K562 (cell line): ENCODE data around the gene SEC61A1. TPM values are rescaled to one million over a fixed set of nuclear protein-coding genes. Genes with fewer than 3 reads are reported as not detected.

Source experiments
- CBFB ChIP-seq: sonication (generic); formaldehyde crosslinking; IDR thresholded peaks from 2 replicates; pipeline ENCODE4 v1.4.0; 2020; ENCODE audit warnings: mild to moderate bottlenecking, missing genetic modification reagents
- CEBPZ ChIP-seq: fragments of 150-350 bp; IDR thresholded peaks from 2 replicates; pipeline ENCODE4 v1.6.1; 2014; ENCODE audit warnings: low read depth, mild to moderate bottlenecking, low read length, borderline replicate concordance
- CHD4 ChIP-seq: fragments of 200-600 bp; sonication (generic); IDR thresholded peaks from 3 replicates; pipeline ENCODE4 v1.6.1; 2012; ENCODE audit warnings: low read depth, mild to moderate bottlenecking, mixed read lengths, low read length, inconsistent platforms; ENCODE audit not compliant: insufficient read depth, insufficient replicate concordance, poor library complexity, severe bottlenecking
- DMBX1 ChIP-seq: fragments of 250-450 bp; sonication (Bioruptor Pico); IDR thresholded peaks from 2 replicates; pipeline ENCODE4 v1.8.0; 2022; ENCODE audit warnings: inconsistent platforms, mild to moderate bottlenecking, moderate library complexity, borderline replicate concordance
- FOXA1 ChIP-seq: fragments of 450-650 bp; IDR thresholded peaks from 2 replicates; pipeline ENCODE4 v1.6.1; 2016; ENCODE audit warnings: mild to moderate bottlenecking, borderline replicate concordance
- HDAC2 ChIP-seq: fragments of 450-650 bp; IDR thresholded peaks from 2 replicates; pipeline ENCODE4 v1.6.1; 2016; ENCODE audit warnings: mild to moderate bottlenecking
- HDAC8 ChIP-seq: fragments of 450-650 bp; IDR thresholded peaks from 2 replicates; pipeline ENCODE4 v1.6.1; 2016; ENCODE audit warnings: mild to moderate bottlenecking, missing genetic modification characterization, moderate library complexity, missing compliant biosample characterization
- LCOR ChIP-seq: sonication (generic); formaldehyde crosslinking; IDR thresholded peaks from 2 replicates; pipeline ENCODE4 v1.8.0; 2022; ENCODE audit warnings: mild to moderate bottlenecking, missing genetic modification reagents
- MCM3 ChIP-seq: fragments of 450-650 bp; IDR thresholded peaks from 2 replicates; pipeline ENCODE4 v1.6.1; 2016
- NR2C2 ChIP-seq, 2 experiments: fragments of 200-800 bp in 1 of 2; sonication (Bioruptor generic) in 1 of 2; sonication (generic) in 1 of 2; formaldehyde crosslinking in 1 of 2; IDR thresholded peaks; 2 replicates each; pipeline versions ENCODE4 v1.6.1 to v1.8.0; 2016 to 2022; ENCODE audit warnings: mild to moderate bottlenecking in 1 of 2, missing compliant biosample characterization in 1 of 2, missing genetic modification characterization in 1 of 2, missing genetic modification reagents in 1 of 2
- POLR2AphosphoS5 ChIP-seq: IDR thresholded peaks from 2 replicates; pipeline ENCODE4 v1.6.1; 2011; ENCODE audit warnings: mild to moderate bottlenecking, low read depth, low read length, moderate library complexity; ENCODE audit not compliant: control insufficient read depth, insufficient read depth
- SETDB1 ChIP-seq: IDR thresholded peaks from one replicate; pipeline ENCODE4 v1.6.1; 2012; ENCODE audit warnings: low read length, control low read depth, inconsistent platforms
- SREBF1 ChIP-seq: fragments of 150-350 bp; IDR thresholded peaks from 2 replicates; pipeline ENCODE4 v1.6.1; 2014; ENCODE audit warnings: antibody characterized with exemption, low read depth, low read length, borderline replicate concordance
- TCFL5 ChIP-seq: fragments of 250-450 bp; sonication (Bioruptor Pico); conservative IDR thresholded peaks from 2 replicates; pipeline ENCODE4 v1.6.1; 2021; ENCODE audit warnings: mild to moderate bottlenecking, moderate library complexity, matching md5 sums
- U2AF2 ChIP-seq: fragments of 200-400 bp; formaldehyde crosslinking; optimal IDR thresholded peaks from 2 replicates; pipeline ENCODE3; 2017; ENCODE audit warnings: low read depth, mild to moderate bottlenecking, low read length
- YBX1 ChIP-seq: fragments of 450-650 bp; IDR thresholded peaks from 2 replicates; pipeline ENCODE4 v1.7.1; 2016; ENCODE audit warnings: mild to moderate bottlenecking
- ZNF263 ChIP-seq: sonication (generic); formaldehyde crosslinking; IDR thresholded peaks from 2 replicates; pipeline ENCODE4 v1.8.0; 2022; ENCODE audit warnings: mild to moderate bottlenecking, missing genetic modification reagents, borderline replicate concordance
- ZNF384 ChIP-seq: IDR thresholded peaks from 2 replicates; pipeline ENCODE4 v1.6.1; 2012; ENCODE audit warnings: low read depth, low read length, improper control_type of control experiment
- ZNF785 ChIP-seq: fragments of 250-450 bp; sonication (Bioruptor Pico); IDR thresholded peaks from 2 replicates; pipeline ENCODE4 v1.4.0; 2020; ENCODE audit warnings: mild to moderate bottlenecking
- ZSCAN32 ChIP-seq: fragments of 450-650 bp; formaldehyde crosslinking; IDR thresholded peaks from 2 replicates; pipeline ENCODE4 v1.4.0; 2020; ENCODE audit warnings: mild to moderate bottlenecking, moderate library complexity
- polyA plus RNA-seq, 8 experiments: library from polyadenylated mRNA; depleted of rRNA in 4 of 8; stranded (reverse) in 5 of 8; unstranded in 3 of 8; fragments of >200 nt; fragmentation: Nextera tagmentation in 2 of 8; fragmentation: Illumina TruSeq in 1 of 8; extraction: Ambion mirVana in 2 of 8; extraction: Trizol in 1 of 8; gene quantifications; 2 replicates each; pipeline versions ENCODE4 v1.2.1 to v1.2.3, GENCODE V29; 2011 to 2014; ENCODE audit warnings: inconsistent platforms in 1 of 8, missing spikeins in 1 of 8
- total RNA-seq, 7 experiments: library from RNA; depleted of rRNA in 6 of 7; stranded (reverse); fragments of >200 nt in 6 of 7; fragmentation: Illumina TruSeq in 2 of 7; extraction: Trizol in 2 of 7; gene quantifications; 2 replicates each; pipeline versions ENCODE4 v1.2.1 to v1.2.3, GENCODE V29; 2011 to 2021; ENCODE audit warnings: low replicate concordance in 1 of 7
- TF ChIP-seq, protein P1 (sequence below), 2 experiments: fragments of 450-650 bp in 1 of 2; IDR thresholded peaks; 2 replicates each; pipeline ENCODE4 v1.6.1; 2011 to 2017; ENCODE audit warnings: low read depth in 2 of 2, antibody characterized with exemption in 1 of 2, borderline replicate concordance in 1 of 2, low read length in 1 of 2, mild to moderate bottlenecking in 1 of 2, mixed read lengths in 1 of 2; ENCODE audit not compliant: control insufficient read depth in 1 of 2

Gene SEC61A1
- total and polyA plus RNA-seq, 9 of the 15 experiments (the other 6 are each of a cell fraction or from before 2014, with no cell fraction given), result 1.9 to 140 (median 79.1) TPM

DNA sequence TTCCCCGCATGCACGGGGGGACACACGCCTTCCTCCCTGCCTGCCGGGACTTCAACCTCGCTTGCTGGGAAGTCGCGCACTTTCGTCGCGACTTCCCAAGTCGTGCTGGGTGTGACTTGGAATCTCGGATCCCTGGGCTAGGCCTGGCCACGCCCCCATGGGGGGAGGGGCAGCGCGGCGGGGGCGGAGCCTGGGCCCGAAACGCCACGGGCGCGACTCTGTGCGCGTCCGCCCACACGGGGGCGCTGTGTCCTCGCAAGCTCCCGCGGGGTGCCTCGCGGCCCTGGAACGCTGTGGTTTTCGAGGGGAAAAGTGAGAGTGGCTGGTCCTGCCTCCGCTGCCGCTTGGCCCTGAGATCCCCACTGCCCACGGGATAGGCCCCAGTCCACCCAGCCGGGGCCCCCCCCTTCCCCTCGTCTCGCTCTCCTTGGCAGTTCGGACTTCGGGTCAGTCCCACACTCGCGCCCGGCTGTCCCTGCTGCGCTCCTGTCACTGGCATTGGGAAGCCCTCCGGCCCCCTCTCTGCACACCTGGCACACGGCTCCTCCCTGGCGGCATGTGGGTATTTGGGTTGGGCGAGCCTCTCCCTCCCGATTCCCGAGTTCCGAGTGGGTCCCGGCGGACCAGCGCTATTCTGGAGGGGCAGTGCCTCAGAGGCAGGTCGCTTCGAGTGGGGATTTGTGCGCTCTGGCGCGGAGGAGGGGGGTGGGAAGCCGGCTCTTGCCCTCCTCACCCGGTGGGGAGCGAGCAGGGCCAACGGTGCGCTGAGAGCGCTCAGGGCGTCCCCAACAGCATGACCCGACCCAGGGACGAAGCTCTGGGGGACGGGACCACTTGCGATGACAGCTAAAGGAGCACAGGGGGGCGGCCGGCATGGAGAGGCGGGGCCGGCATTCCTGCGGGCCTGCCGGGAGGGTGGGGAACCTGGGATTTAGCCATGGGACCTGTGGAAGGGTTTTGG is 23.6 kb downstream of the SEC61A1 start (continued):
- no peak for TF ChIP-seq CEBPZ
- TF ChIP-seq ZNF785 (CRISPR knock-in tag), result no peak
- TF ChIP-seq ZNF263 (CRISPR knock-in tag), result 0 out of 2 replicates have a peak, but pooled peaks have one; percentile 28
- no peak for TF ChIP-seq DMBX1 (CRISPR knock-in tag)
- no peak for TF ChIP-seq MCM3
- no peak for TF ChIP-seq U2AF2
- TF ChIP-seq ZSCAN32, result no peak
- no peak for TF ChIP-seq CHD4
- TF ChIP-seq TCFL5 (CRISPR knock-in tag), result no peak
- no peak for TF ChIP-seq SREBF1
- TF ChIP-seq HDAC2, result no peak
- no peak for TF ChIP-seq SETDB1
- peak; percentile 29; the same call in 1 of the 2 replicates for TF ChIP-seq LCOR
- no peak for TF ChIP-seq NR2C2 (CRISPR knock-in tag; IDR thresholded peaks at IDR 0.05)
- TF ChIP-seq NR2C2 (tag; IDR thresholded peaks at IDR 0.05), result no peak
- TF ChIP-seq YBX1, result no peak
- TF ChIP-seq FOXA1, result no peak
- TF ChIP-seq HDAC8 (tag), result no peak
- no peak for TF ChIP-seq CBFB (CRISPR knock-in tag)
- no peak for TF ChIP-seq POLR2AphosphoS5
- TF ChIP-seq, protein P1, sequence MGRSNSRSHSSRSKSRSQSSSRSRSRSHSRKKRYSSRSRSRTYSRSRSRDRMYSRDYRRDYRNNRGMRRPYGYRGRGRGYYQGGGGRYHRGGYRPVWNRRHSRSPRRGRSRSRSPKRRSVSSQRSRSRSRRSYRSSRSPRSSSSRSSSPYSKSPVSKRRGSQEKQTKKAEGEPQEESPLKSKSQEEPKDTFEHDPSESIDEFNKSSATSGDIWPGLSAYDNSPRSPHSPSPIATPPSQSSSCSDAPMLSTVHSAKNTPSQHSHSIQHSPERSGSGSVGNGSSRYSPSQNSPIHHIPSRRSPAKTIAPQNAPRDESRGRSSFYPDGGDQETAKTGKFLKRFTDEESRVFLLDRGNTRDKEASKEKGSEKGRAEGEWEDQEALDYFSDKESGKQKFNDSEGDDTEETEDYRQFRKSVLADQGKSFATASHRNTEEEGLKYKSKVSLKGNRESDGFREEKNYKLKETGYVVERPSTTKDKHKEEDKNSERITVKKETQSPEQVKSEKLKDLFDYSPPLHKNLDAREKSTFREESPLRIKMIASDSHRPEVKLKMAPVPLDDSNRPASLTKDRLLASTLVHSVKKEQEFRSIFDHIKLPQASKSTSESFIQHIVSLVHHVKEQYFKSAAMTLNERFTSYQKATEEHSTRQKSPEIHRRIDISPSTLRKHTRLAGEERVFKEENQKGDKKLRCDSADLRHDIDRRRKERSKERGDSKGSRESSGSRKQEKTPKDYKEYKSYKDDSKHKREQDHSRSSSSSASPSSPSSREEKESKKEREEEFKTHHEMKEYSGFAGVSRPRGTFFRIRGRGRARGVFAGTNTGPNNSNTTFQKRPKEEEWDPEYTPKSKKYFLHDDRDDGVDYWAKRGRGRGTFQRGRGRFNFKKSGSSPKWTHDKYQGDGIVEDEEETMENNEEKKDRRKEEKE (IDR thresholded peaks at IDR 0.05; ENCODE audit: borderline replicate concordance in 1 of 2, control insufficient read depth in 1 of 2, low read depth in 2 of 2, low read length in 1 of 2), result no peak
- 0 out of 2 replicates have a peak, but pooled peaks have one; percentile 24 for TF ChIP-seq ZNF384
